Astrocyte (in vitro differentiated cells and primary cell): ENCODE data around the gene ARHGEF2. TPM values are rescaled to one million over a fixed set of nuclear protein-coding genes. Genes with fewer than 3 reads are reported as not detected.

Source experiments
- DNase-seq: peaks from one replicate; pipeline ENCODE4 v3.0.0-alpha.2; 2010; ENCODE audit warnings: low read depth
- FAIRE-seq: peaks from 2 replicates; lab custom pipeline; 2011; peaks lifted over from hg19 to GRCh38; lab: Jason Lieb, UNC
- H2AFZ ChIP-seq: 2 replicates; pipeline ENCODE4 v1.6.0; 2012; ENCODE audit warnings: low read depth, low read length, inconsistent platforms
- H3K27ac ChIP-seq: 2 replicates; pipeline ENCODE4 v1.5.1; 2011; ENCODE audit warnings: low read depth, low read length, inconsistent platforms
- H3K27me3 ChIP-seq: 2 replicates; pipeline ENCODE4 v1.6.0; 2011; ENCODE audit warnings: low read length, inconsistent platforms; ENCODE audit not compliant: insufficient read depth
- H3K36me3 ChIP-seq: 2 replicates; pipeline ENCODE4 v1.5.1; 2011; ENCODE audit warnings: low read length, inconsistent platforms; ENCODE audit not compliant: insufficient read depth
- H3K4me1 ChIP-seq: 2 replicates; pipeline ENCODE4 v1.5.1; 2011; ENCODE audit warnings: low read length, inconsistent platforms; ENCODE audit not compliant: insufficient read depth
- H3K4me2 ChIP-seq: 2 replicates; pipeline ENCODE4 v1.6.0; 2012; ENCODE audit warnings: low read length, inconsistent platforms
- H3K4me3 ChIP-seq: 2 replicates; pipeline ENCODE4 v1.5.1; 2011; ENCODE audit warnings: low read depth, mild to moderate bottlenecking, low read length, inconsistent platforms; ENCODE audit not compliant: insufficient read depth
- H3K79me2 ChIP-seq: 2 replicates; pipeline ENCODE4 v1.6.0; 2012; ENCODE audit warnings: mild to moderate bottlenecking, low read length, inconsistent platforms; ENCODE audit not compliant: insufficient read depth
- H3K9ac ChIP-seq: 2 replicates; pipeline ENCODE4 v1.6.0; 2012; ENCODE audit warnings: mild to moderate bottlenecking, low read length, inconsistent platforms
- H3K9me3 ChIP-seq: 2 replicates; pipeline ENCODE4 v1.5.1; 2012; ENCODE audit warnings: low read depth, mild to moderate bottlenecking, low read length, inconsistent platforms; ENCODE audit not compliant: insufficient read depth
- H4K20me1 ChIP-seq: 2 replicates; pipeline ENCODE4 v1.6.0; 2012; ENCODE audit warnings: low read length, inconsistent platforms; ENCODE audit not compliant: insufficient read depth
- H3K27ac Mint-ChIP-seq: one replicate; pipeline ENCODE4 v1.8.0; 2021; ENCODE audit warnings: mild to moderate bottlenecking, mixed read lengths; ENCODE audit not compliant: unreplicated experiment
- H3K27me3 Mint-ChIP-seq: one replicate; pipeline ENCODE4 v1.8.0; 2021; ENCODE audit warnings: low read depth, mixed read lengths; ENCODE audit not compliant: unreplicated experiment
- H3K36me3 Mint-ChIP-seq: one replicate; pipeline ENCODE4 v1.8.0; 2021; ENCODE audit warnings: low read depth, mixed read lengths; ENCODE audit not compliant: unreplicated experiment
- H3K4me1 Mint-ChIP-seq: one replicate; pipeline ENCODE4 v1.8.0; 2021; ENCODE audit warnings: low read depth, mixed read lengths; ENCODE audit not compliant: unreplicated experiment
- H3K4me3 Mint-ChIP-seq: one replicate; pipeline ENCODE4 v1.8.0; 2021; ENCODE audit warnings: mild to moderate bottlenecking, moderate library complexity, mixed read lengths; ENCODE audit not compliant: unreplicated experiment
- H3K9me3 Mint-ChIP-seq: one replicate; pipeline ENCODE4 v1.8.0; 2021; ENCODE audit warnings: mild to moderate bottlenecking, mixed read lengths; ENCODE audit not compliant: unreplicated experiment
- EZH2 ChIP-seq: IDR thresholded peaks from 2 replicates; pipeline ENCODE4 v1.6.1; 2012; ENCODE audit warnings: mild to moderate bottlenecking, low read length, inconsistent platforms; ENCODE audit not compliant: insufficient read depth
- total RNA-seq: library from RNA; stranded (reverse); gene quantifications from 2 replicates; pipeline ENCODE4 v1.2.1, GENCODE V29; 2021
- TF ChIP-seq, protein P1 (sequence below): IDR thresholded peaks from 2 replicates; pipeline ENCODE4 v1.5.1; 2011; ENCODE audit warnings: low read depth, mild to moderate bottlenecking, inconsistent platforms, low read length, moderate library complexity; ENCODE audit not compliant: insufficient read depth

ARHGEF2 gene
- total RNA-seq, 1 donor from 2014 or later = 99.3 TPM

- no peaks in the 10 kb centered on the region for H3K27me3 ChIP-seq
- no peak overlapping the region for H3K27ac ChIP-seq
- no peak overlapping the region for H3K4me3 ChIP-seq
- Mint-ChIP-seq H3K36me3 (peaks cover 32% of the 10 kb centered on the region), H3K27me3 (no peaks in the 10 kb centered on the region), H3K27ac (no peak overlapping the region), H3K4me3 (no peak overlapping the region), H3K4me1 (peaks cover 2% of the 10 kb centered on the region), H3K9me3 (peaks cover 3% of the 10 kb centered on the region)
- H3K79me2 ChIP-seq = peaks cover 36% of the 10 kb centered on the region
- H2AFZ ChIP-seq = no peak overlapping the region
- FAIRE-seq (no peak), DNase-seq (no peak)
- H4K20me1 ChIP-seq = peaks cover 74% of the 10 kb centered on the region
- TF ChIP-seq, protein P1, sequence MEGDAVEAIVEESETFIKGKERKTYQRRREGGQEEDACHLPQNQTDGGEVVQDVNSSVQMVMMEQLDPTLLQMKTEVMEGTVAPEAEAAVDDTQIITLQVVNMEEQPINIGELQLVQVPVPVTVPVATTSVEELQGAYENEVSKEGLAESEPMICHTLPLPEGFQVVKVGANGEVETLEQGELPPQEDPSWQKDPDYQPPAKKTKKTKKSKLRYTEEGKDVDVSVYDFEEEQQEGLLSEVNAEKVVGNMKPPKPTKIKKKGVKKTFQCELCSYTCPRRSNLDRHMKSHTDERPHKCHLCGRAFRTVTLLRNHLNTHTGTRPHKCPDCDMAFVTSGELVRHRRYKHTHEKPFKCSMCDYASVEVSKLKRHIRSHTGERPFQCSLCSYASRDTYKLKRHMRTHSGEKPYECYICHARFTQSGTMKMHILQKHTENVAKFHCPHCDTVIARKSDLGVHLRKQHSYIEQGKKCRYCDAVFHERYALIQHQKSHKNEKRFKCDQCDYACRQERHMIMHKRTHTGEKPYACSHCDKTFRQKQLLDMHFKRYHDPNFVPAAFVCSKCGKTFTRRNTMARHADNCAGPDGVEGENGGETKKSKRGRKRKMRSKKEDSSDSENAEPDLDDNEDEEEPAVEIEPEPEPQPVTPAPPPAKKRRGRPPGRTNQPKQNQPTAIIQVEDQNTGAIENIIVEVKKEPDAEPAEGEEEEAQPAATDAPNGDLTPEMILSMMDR = no peak
- no peak for TF ChIP-seq EZH2
- H3K4me2 ChIP-seq = no peak overlapping the region
- H3K36me3 ChIP-seq = peaks cover 66% of the 10 kb centered on the region
- H3K4me1 ChIP-seq = no peaks in the 10 kb centered on the region
- no peaks in the 10 kb centered on the region for H3K9me3 ChIP-seq
- no peak overlapping the region for H3K9ac ChIP-seq
Measured at GRCh38 chr1:156012051-156012817, 33.9 kb upstream of the ARHGEF2 start.

DNA sequence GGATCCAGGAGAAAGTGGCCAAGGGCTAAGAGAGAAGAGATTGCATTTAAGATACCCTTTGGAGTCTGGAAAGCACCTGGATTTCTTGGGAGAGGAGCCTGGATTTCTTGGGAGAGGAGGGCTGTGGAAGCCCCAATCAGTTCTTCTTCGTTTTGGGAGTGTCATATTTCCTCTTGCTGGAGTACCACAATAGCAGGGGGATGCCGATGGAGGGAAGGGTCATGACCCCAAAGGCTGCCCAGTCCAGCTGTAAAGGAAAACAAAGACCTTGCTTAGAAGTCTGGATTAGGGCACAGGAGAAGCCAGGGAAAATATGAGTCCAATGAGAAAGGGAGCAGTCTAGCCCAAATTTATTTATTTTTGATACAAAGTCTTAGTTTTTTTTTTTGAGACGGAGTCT, 31.1 kb upstream of the ARHGEF2 start:
- no peak for FAIRE-seq
- Mint-ChIP-seq H3K27ac (no peak overlapping the region), H3K9me3 (no peaks in the 10 kb centered on the region), H3K36me3 (peaks cover 30% of the 10 kb centered on the region), H3K4me1 (peaks cover 9% of the 10 kb centered on the region), H3K4me3 (no peak overlapping the region), H3K27me3 (no peaks in the 10 kb centered on the region)
- Histone ChIP-seq H3K4me3 (no peak overlapping the region), H3K9ac (no peak overlapping the region), H4K20me1 (peaks cover 66% of the 10 kb centered on the region), H2AFZ (no peak overlapping the region), H3K27ac (no peak overlapping the region), H3K4me1 (no peaks in the 10 kb centered on the region), H3K79me2 (peaks cover 19% of the 10 kb centered on the region), H3K36me3 (peaks cover 53% of the 10 kb centered on the region), H3K4me2 (no peak overlapping the region), H3K9me3 (no peaks in the 10 kb centered on the region), H3K27me3 (no peaks in the 10 kb centered on the region)
- TF ChIP-seq EZH2 = no peak
- TF ChIP-seq, protein P1 = no peak
- no peak for DNase-seq
